Neuronal stem cell (in vitro differentiated cells): ENCODE data around the gene ZNF367.
A peak's percentile ranks its signal among the peaks of the same experiment; 100 is the strongest.

Source experiments
- DNase-seq: peaks from one replicate; pipeline ENCODE4 v3.0.0-alpha.2; 2013; ENCODE audit warnings: low spot score
- H2AFZ ChIP-seq: one replicate; pipeline ENCODE4 v1.6.1; 2013; ENCODE audit warnings: mild to moderate bottlenecking, low read length, inconsistent platforms
- H2AK5ac ChIP-seq: 2 replicates; pipeline ENCODE4 v1.6.1; 2013; ENCODE audit warnings: low read depth, mild to moderate bottlenecking, inconsistent platforms, low read length, moderate library complexity, mixed read lengths
- H2BK120ac ChIP-seq: 2 replicates; pipeline ENCODE4 v1.6.1; 2013; ENCODE audit warnings: low read depth, mild to moderate bottlenecking, inconsistent platforms, low read length, moderate library complexity, mixed read lengths
- H2BK12ac ChIP-seq: one replicate; pipeline ENCODE4 v1.6.1; 2013; ENCODE audit warnings: low read length, inconsistent platforms
- H2BK15ac ChIP-seq: 2 replicates; pipeline ENCODE4 v1.6.1; 2013; ENCODE audit warnings: mild to moderate bottlenecking, low read length, inconsistent platforms, mixed read lengths
- H2BK5ac ChIP-seq: one replicate; pipeline ENCODE4 v1.6.1; 2013; ENCODE audit warnings: inconsistent platforms, mild to moderate bottlenecking, low read length, moderate library complexity
- H3K14ac ChIP-seq: one replicate; pipeline ENCODE4 v1.6.1; 2013; ENCODE audit warnings: low read length, inconsistent platforms
- H3K18ac ChIP-seq: 2 replicates; pipeline ENCODE4 v1.6.1; 2013; ENCODE audit warnings: low read length, inconsistent platforms
- H3K23ac ChIP-seq: 2 replicates; pipeline ENCODE4 v1.6.1; 2013; ENCODE audit warnings: low read depth, mild to moderate bottlenecking, mixed read lengths, low read length, inconsistent platforms; ENCODE audit not compliant: poor library complexity
- H3K27ac ChIP-seq: replicated peaks from 3 replicates; pipeline ENCODE4 v1.5.1; 2013; ENCODE audit warnings: low read length, inconsistent platforms
- H3K27me3 ChIP-seq, 3 experiments: 2 replicates each; pipeline ENCODE4 v1.6.1; 2013; ENCODE audit warnings: low read length in 3 of 3, mild to moderate bottlenecking in 2 of 3, inconsistent platforms in 1 of 3, low read depth in 1 of 3, mixed read lengths in 1 of 3, moderate library complexity in 1 of 3; ENCODE audit not compliant: control insufficient read depth in 3 of 3, insufficient read depth in 3 of 3
- H3K36me3 ChIP-seq, 2 donors: replicated peaks in 1 of 2; 2 replicates each; pipeline ENCODE4 v1.6.1; 2013; ENCODE audit warnings: low read length in 2 of 2; ENCODE audit not compliant: control insufficient read depth in 2 of 2, insufficient read depth in 2 of 2
- H3K4ac ChIP-seq: 2 replicates; pipeline ENCODE4 v1.6.1; 2013; ENCODE audit warnings: inconsistent platforms, mild to moderate bottlenecking, low read length, moderate library complexity
- H3K4me1 ChIP-seq, 2 donors: 1 replicate in 1 of 2; 2 replicates in 1 of 2; pipeline ENCODE4 v1.6.1; 2013; ENCODE audit warnings: low read length in 2 of 2, low read depth in 1 of 2; ENCODE audit not compliant: control insufficient read depth in 2 of 2, insufficient read depth in 1 of 2
- H3K4me2 ChIP-seq: one replicate; pipeline ENCODE4 v1.6.1; 2013; ENCODE audit warnings: mild to moderate bottlenecking, low read length, inconsistent platforms; ENCODE audit not compliant: insufficient read depth, poor library complexity, severe bottlenecking
- H3K4me3 ChIP-seq, 2 donors: 2 replicates each; pipeline ENCODE4 v1.5.1; 2013; ENCODE audit warnings: low read length in 2 of 2, mild to moderate bottlenecking in 2 of 2, inconsistent platforms in 1 of 2, moderate library complexity in 1 of 2
- H3K79me1 ChIP-seq: one replicate; pipeline ENCODE4 v1.6.1; 2013; ENCODE audit warnings: low read depth, mild to moderate bottlenecking, inconsistent platforms, low read length, moderate library complexity
- H3K9ac ChIP-seq: one replicate; pipeline ENCODE4 v1.6.1; 2013; ENCODE audit warnings: mild to moderate bottlenecking, low read depth, low read length, inconsistent platforms; ENCODE audit not compliant: poor library complexity
- H3K9me3 ChIP-seq, 2 donors: replicated peaks in 1 of 2; 2 replicates each; pipeline versions ENCODE3 to v1.6.1; 2013; ENCODE audit warnings: low read length in 2 of 2, mild to moderate bottlenecking in 2 of 2, inconsistent platforms in 1 of 2, low read depth in 1 of 2, mixed read lengths in 1 of 2, moderate library complexity in 1 of 2; ENCODE audit not compliant: control insufficient read depth in 2 of 2, insufficient read depth in 1 of 2
- H4K8ac ChIP-seq: one replicate; pipeline ENCODE4 v1.6.1; 2013; ENCODE audit warnings: low read depth, mild to moderate bottlenecking, inconsistent platforms, low read length, moderate library complexity
- H4K91ac ChIP-seq: one replicate; pipeline ENCODE4 v1.6.1; 2013; ENCODE audit warnings: low read length, low read depth, mild to moderate bottlenecking, inconsistent platforms; ENCODE audit not compliant: poor library complexity
- WGBS, 2 donors: extraction: QIAGEN DNeasy Blood & Tissue Kit; methylation state at CpG; one replicate each; pipeline ENCODE4 v1.1.7; 2013; ENCODE audit warnings: missing lambda C conversion rate in 2 of 2, mixed read lengths in 1 of 2; ENCODE audit not compliant: insufficient read length in 2 of 2, insufficient replicate concordance in 1 of 2; ENCODE audit errors: extremely low coverage in 2 of 2; 5-methylcytosine and 5-hydroxymethylcytosine counted together

The ZNF367 gene

DNA sequence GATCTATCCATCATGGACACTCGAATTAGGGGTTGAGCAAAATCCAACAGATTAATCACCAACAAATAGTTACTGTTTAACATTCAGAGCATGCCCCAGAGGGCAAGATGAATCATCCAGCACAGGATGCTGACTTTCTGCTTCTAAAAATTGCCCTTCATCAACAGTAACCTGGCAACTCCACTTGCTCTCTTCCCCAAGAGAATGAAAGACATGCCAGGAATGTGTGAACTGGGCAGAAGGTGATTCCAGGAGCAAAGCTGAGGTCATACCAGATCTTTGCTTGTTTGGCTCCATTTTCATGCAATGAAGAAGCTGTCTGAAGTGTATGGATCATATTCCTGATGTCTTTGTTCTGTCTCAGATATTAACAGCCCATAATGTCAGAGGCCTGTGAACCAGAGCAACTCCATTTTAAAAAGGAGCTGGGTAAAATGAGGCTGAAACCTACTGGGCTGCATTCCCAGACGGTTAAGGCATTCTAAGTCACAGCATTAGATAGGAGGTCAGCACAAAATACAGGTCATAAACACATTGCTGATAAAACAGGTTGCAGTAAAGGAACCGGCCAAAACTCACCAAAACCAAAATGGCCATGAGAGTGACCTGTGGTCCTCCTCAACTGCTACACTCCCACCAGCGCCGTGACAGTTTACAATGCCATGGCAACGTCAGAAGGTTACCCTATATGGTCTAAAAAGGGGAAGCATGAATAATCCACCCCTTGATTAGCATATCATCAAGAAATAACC is 2.5 kb upstream of the ZNF367 start:
- Histone ChIP-seq H3K27ac (peak overlapping the region; percentile 77), H3K9ac (no peak overlapping the region), H4K8ac (no peak overlapping the region), H2BK15ac (no peak overlapping the region), H3K18ac (no peak overlapping the region), H2BK12ac (no peak overlapping the region), H2BK5ac (no peak overlapping the region), H2BK120ac (no peak overlapping the region), H3K79me1 (peaks cover 4% of the 10 kb centered on the region), H2AK5ac (no peak overlapping the region), H2AFZ (peak overlapping the region; percentile 55), H3K14ac (no peak overlapping the region), H3K27me3 (no peaks in the 10 kb centered on the region), H3K4ac (no peak overlapping the region), H3K4me2 (no peak overlapping the region), H3K23ac (no peak overlapping the region), H3K36me3 (peaks cover 6 to 11% of the 10 kb centered on the region in 2 donors), H3K9me3 (no peaks in the 10 kb centered on the region), H3K4me1 (peaks cover 11 to 17% of the 10 kb centered on the region in 2 donors), H4K91ac (no peak overlapping the region), H3K4me3 (peak overlapping the region in 1 of 2 donors; percentile 4)
- peak; percentile 40 for DNase-seq
- no CpG with 5 or more reads among the region's 6 CpGs for WGBS, 2 donors

DNA sequence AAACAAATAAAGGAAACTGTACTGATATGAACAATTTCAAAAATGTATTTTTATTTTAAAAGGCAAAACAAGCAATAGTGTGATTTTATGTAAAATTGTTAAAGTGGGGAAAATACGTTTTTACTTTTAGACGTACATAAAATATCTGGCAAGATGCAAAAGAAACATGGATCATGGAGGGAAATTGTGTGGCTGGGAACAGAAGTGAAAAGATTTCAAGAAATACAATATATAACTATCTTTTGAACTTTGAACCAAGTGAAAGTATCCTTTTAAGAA is 1.5 kb upstream of the ZNF367 start:
- Histone ChIP-seq H2BK15ac (no peak overlapping the region), H2BK5ac (no peak overlapping the region), H3K4me1 (peaks cover 11 to 17% of the 10 kb centered on the region in 2 donors), H3K27me3 (no peaks in the 10 kb centered on the region), H3K18ac (no peak overlapping the region), H2AFZ (peak overlapping the region; percentile 95), H4K91ac (no peak overlapping the region), H3K27ac (no peak overlapping the region), H3K36me3 (peaks cover 6 to 12% of the 10 kb centered on the region in 2 donors), H3K9me3 (no peaks in the 10 kb centered on the region), H3K4ac (no peak overlapping the region), H3K23ac (no peak overlapping the region), H2AK5ac (no peak overlapping the region), H3K79me1 (peaks cover 5% of the 10 kb centered on the region), H3K4me3 (peak overlapping the region in 1 of 2 donors; percentile 81), H4K8ac (no peak overlapping the region), H3K14ac (no peak overlapping the region), H3K9ac (no peak overlapping the region), H2BK12ac (no peak overlapping the region), H3K4me2 (no peak overlapping the region), H2BK120ac (no peak overlapping the region)
- DNase-seq, result no peak
- WGBS, 2 donors, result 100% methylated on average over 2 of the region's 2 CpGs; no CpG with 5 or more reads in 1 of the 2 donors

DNA sequence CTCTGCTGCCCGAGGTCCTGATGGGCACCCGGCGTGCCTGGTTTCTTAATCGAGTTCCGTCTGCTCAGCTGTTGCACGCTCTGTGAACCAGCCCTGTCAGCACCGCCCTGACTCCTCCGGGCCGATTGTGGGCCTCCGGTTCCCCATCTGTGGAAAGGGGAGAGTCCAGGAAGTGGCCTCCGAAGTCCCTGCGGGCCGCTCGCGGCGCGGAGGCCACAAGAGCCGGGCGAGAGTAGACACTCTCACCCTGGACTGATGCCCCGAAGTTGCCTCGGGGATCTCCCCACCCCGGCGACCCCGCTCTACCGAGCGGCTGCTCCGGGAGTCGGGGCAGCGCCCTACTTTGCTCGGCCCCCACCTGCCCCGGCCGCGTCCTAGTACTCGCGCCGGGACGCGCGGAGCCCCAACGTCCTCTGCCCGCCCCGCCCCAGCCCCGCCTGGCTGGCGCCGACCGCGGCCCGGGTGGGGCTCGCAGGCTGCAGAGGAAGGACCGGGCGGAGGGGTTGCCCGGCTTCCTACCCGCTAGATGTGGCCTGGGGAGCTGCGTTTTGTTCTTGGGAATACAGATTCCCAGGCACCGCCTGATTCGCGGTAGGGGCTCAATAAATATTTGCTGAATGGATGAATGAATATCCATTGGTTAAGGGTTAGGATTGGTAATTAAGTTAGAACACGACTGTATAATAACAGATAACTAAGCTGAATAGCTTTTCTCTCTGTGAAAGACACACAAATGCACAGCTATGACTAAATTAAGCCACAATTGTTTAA is 935 bp upstream of the ZNF367 start:
- Histone ChIP-seq H2AFZ (peak overlapping the region; percentile 95), H3K27ac (peak overlapping the region; percentile 100), H2BK12ac (no peak overlapping the region), H3K36me3 (peaks cover 6 to 12% of the 10 kb centered on the region in 2 donors), H3K18ac (peak overlapping the region; percentile 97), H3K4me2 (peak overlapping the region; percentile 93), H3K9me3 (no peaks in the 10 kb centered on the region), H4K91ac (no peak overlapping the region), H3K4ac (no peak overlapping the region), H3K4me1 (peaks cover 11 to 17% of the 10 kb centered on the region in 2 donors), H4K8ac (no peak overlapping the region), H3K23ac (no peak overlapping the region), H2BK120ac (peak overlapping the region; percentile 67), H2BK5ac (peak overlapping the region; percentile 96), H3K4me3 (peak overlapping the region; percentile 81 to 97), H2BK15ac (peak overlapping the region; percentile 95), H3K79me1 (peaks cover 5% of the 10 kb centered on the region), H3K14ac (no peak overlapping the region), H3K9ac (peak overlapping the region; percentile 93), H2AK5ac (peak overlapping the region; percentile 60), H3K27me3 (no peaks in the 10 kb centered on the region)
- no peak for DNase-seq
- WGBS, 2 donors, result no CpG with 5 or more reads among the region's 58 CpGs

DNA sequence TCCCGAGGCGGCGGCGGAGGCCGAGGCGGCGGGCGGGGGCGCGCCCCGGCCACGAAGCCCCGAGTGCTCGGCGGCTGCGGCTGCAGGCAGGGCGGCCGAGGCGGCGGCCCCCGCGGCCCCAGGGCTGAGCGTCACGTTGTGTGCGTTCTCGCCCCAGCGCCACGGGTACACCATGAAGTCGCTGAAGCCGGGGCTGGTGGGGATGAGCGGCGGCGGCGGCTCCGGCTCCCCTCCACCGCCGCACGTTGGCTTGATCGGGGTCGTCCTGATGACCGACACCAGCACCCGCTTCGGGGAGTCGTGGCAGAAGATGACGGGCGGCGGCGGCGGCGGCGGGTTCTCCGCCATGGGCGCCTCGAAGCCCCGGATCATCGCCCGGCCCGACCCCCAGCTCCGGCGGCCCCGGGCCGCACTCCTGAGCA is 498 bp downstream of the ZNF367 start:
- Histone ChIP-seq H3K79me1 (peaks cover 5% of the 10 kb centered on the region), H2BK120ac (peak overlapping the region; percentile 87), H3K27ac (peak overlapping the region; percentile 92), H3K4me2 (peak overlapping the region; percentile 93), H3K4ac (peak overlapping the region; percentile 37), H3K4me1 (peaks cover 8 to 21% of the 10 kb centered on the region in 2 donors), H3K9ac (peak overlapping the region; percentile 94), H2BK5ac (peak overlapping the region; percentile 97), H3K27me3 (no peaks in the 10 kb centered on the region), H4K91ac (peak overlapping the region; percentile 72), H3K9me3 (no peaks in the 10 kb centered on the region), H2BK15ac (no peak overlapping the region), H2BK12ac (no peak overlapping the region), H3K4me3 (peak overlapping the region; percentile 77 to 100), H4K8ac (no peak overlapping the region), H3K23ac (peak overlapping the region; percentile 96), H3K18ac (peak overlapping the region; percentile 94), H2AK5ac (peak overlapping the region; percentile 56), H3K36me3 (peaks cover 4 to 21% of the 10 kb centered on the region in 2 donors), H3K14ac (peak overlapping the region; percentile 98), H2AFZ (peak overlapping the region; percentile 95)
- no CpG with 5 or more reads among the region's 62 CpGs for WGBS, 2 donors
- peak; percentile 18 for DNase-seq
